ENCODE measurements around the gene NOL9.

DNA sequence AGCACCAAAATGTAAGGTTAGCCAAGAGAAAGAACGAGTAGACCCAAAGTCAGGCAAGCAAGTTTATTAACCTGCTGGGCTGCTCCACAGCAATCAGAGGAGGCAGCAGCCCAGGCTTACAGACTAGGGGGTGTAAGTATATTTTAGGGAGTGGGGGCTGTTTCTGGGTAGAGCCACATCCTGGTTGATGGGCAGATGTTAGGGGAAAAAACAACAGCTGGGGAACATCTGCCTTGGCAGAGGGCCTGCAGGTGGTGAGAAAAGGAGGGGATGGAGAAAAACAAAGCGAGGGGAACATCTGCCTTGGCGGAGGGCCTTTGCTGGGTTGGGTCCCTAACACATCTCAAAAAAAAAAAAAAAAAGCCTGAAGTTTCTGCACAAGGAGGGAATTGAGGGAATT is 15.8 kb upstream of the NOL9 start:
- TF ChIP-seq, protein P1, sequence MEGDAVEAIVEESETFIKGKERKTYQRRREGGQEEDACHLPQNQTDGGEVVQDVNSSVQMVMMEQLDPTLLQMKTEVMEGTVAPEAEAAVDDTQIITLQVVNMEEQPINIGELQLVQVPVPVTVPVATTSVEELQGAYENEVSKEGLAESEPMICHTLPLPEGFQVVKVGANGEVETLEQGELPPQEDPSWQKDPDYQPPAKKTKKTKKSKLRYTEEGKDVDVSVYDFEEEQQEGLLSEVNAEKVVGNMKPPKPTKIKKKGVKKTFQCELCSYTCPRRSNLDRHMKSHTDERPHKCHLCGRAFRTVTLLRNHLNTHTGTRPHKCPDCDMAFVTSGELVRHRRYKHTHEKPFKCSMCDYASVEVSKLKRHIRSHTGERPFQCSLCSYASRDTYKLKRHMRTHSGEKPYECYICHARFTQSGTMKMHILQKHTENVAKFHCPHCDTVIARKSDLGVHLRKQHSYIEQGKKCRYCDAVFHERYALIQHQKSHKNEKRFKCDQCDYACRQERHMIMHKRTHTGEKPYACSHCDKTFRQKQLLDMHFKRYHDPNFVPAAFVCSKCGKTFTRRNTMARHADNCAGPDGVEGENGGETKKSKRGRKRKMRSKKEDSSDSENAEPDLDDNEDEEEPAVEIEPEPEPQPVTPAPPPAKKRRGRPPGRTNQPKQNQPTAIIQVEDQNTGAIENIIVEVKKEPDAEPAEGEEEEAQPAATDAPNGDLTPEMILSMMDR (IDR thresholded peaks at IDR 0.05): no peak
- no peak for TF ChIP-seq POLR2A (IDR thresholded peaks at IDR 0.05)
